Testis (tissue), 3 donors: ENCODE measurements around the gene CD163L1. TPM values are rescaled to one million over a fixed set of nuclear protein-coding genes. Genes with fewer than 3 reads are reported as not detected.

Experiments used
- DNase-seq: peaks from one replicate; pipeline ENCODE4 v3.0.0-alpha.2; 2019
- H3K27ac ChIP-seq, 2 donors: fragments of 200-600 bp; sonication (generic); one replicate each; pipeline ENCODE4 v1.5.1; 2019
- H3K27me3 ChIP-seq: fragments of 200-600 bp; sonication (generic); one replicate; pipeline ENCODE4 v1.5.1; 2019
- H3K36me3 ChIP-seq: fragments of 200-600 bp; sonication (generic); one replicate; pipeline ENCODE4 v1.5.1; 2017; ENCODE audit warnings: low read depth; ENCODE audit errors: missing control alignments
- H3K4me1 ChIP-seq: fragments of 200-600 bp; sonication (generic); one replicate; pipeline ENCODE4 v1.5.1; 2019
- H3K4me3 ChIP-seq, 2 donors: fragments of 200-600 bp; sonication (generic); one replicate each; pipeline ENCODE4 v1.5.1; 2017 to 2019
- H3K9me3 ChIP-seq: fragments of 200-600 bp; sonication (generic); one replicate; pipeline ENCODE4 v1.5.1; 2017
- POLR2A ChIP-seq: fragments of 450-650 bp; IDR thresholded peaks from one replicate; pipeline ENCODE4 v1.6.1; 2017; ENCODE audit warnings: antibody characterized with exemption, mild to moderate bottlenecking, moderate library complexity
- WGBS, 2 donors: methylation state at CpG; one replicate each; pipeline ENCODE4 v1.1.5; 2018; 5-methylcytosine and 5-hydroxymethylcytosine counted together
- intact Hi-C: fragments of 100-400 bp; cut with DNase I; formaldehyde crosslinking; loops from one replicate; pipeline ENCODE4 v1.15.1; 2023; ENCODE audit warnings: low total_unique reads
- polyA plus RNA-seq: library from polyadenylated mRNA; stranded (reverse); fragments of 350-450 nt; fragmentation: Illumina TruSeq; extraction: RNeasy Lipid Tissue Mini Kit (QIAGEN cat#74804); gene quantifications from one replicate; pipeline ENCODE4 v1.2.3, GENCODE V29; 2014; ENCODE audit warnings: low read depth, low replicate concordance; ENCODE audit not compliant: insufficient read depth
- total RNA-seq, 2 donors: library from RNA; depleted of rRNA; stranded (reverse); fragments of >200 nt; gene quantifications; one replicate each; pipeline ENCODE4 v1.2.3, GENCODE V29; 2016
- TF ChIP-seq, protein P1 (sequence below), 3 experiments: fragments of 450-650 bp in 2 of 3; fragments of 200-600 bp in 1 of 3; sonication (generic) in 1 of 3; IDR thresholded peaks; one replicate each; pipeline ENCODE4 v1.5.1; 2016 to 2019; ENCODE audit warnings: antibody characterized with exemption in 3 of 3, mild to moderate bottlenecking in 2 of 3, moderate library complexity in 1 of 3

Gene CD163L1
- total and polyA plus RNA-seq, 3 donors from 2014 or later = 8.8 to 24.6 (median 14.1) TPM

GRCh38 chr12:7403466-7403865, 40.5 kb downstream of the CD163L1 start:
- TF ChIP-seq, protein P1, sequence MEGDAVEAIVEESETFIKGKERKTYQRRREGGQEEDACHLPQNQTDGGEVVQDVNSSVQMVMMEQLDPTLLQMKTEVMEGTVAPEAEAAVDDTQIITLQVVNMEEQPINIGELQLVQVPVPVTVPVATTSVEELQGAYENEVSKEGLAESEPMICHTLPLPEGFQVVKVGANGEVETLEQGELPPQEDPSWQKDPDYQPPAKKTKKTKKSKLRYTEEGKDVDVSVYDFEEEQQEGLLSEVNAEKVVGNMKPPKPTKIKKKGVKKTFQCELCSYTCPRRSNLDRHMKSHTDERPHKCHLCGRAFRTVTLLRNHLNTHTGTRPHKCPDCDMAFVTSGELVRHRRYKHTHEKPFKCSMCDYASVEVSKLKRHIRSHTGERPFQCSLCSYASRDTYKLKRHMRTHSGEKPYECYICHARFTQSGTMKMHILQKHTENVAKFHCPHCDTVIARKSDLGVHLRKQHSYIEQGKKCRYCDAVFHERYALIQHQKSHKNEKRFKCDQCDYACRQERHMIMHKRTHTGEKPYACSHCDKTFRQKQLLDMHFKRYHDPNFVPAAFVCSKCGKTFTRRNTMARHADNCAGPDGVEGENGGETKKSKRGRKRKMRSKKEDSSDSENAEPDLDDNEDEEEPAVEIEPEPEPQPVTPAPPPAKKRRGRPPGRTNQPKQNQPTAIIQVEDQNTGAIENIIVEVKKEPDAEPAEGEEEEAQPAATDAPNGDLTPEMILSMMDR (IDR thresholded peaks at IDR 0.05) = no peak
- no peak for TF ChIP-seq POLR2A
- H3K36me3 ChIP-seq = no peaks in the 10 kb centered on the region
- no peak overlapping the region for H3K4me3 ChIP-seq
- H3K27ac ChIP-seq = no peak overlapping the region
- WGBS, 2 donors = 91 to 92% methylated on average over 7 of the region's 7 CpGs
- no peaks in the 10 kb centered on the region for H3K9me3 ChIP-seq
- no peak for DNase-seq
- intact Hi-C loops = no loop called here
- no peaks in the 10 kb centered on the region for H3K27me3 ChIP-seq
- no peaks in the 10 kb centered on the region for H3K4me1 ChIP-seq

GRCh38 chr12:7399089-7399488, 44.9 kb downstream of the CD163L1 start:
- intact Hi-C loops = no loop called here
- 97 to 100% methylated on average over 1 of the region's 1 CpG for WGBS, 2 donors
- Histone ChIP-seq H3K27me3 (no peaks in the 10 kb centered on the region), H3K36me3 (no peaks in the 10 kb centered on the region), H3K27ac (no peak overlapping the region), H3K4me1 (no peaks in the 10 kb centered on the region), H3K4me3 (no peak overlapping the region), H3K9me3 (no peaks in the 10 kb centered on the region)
- no peak for DNase-seq
- TF ChIP-seq POLR2A = no peak
- TF ChIP-seq, protein P1 (IDR thresholded peaks at IDR 0.05) = no peak

DNA sequence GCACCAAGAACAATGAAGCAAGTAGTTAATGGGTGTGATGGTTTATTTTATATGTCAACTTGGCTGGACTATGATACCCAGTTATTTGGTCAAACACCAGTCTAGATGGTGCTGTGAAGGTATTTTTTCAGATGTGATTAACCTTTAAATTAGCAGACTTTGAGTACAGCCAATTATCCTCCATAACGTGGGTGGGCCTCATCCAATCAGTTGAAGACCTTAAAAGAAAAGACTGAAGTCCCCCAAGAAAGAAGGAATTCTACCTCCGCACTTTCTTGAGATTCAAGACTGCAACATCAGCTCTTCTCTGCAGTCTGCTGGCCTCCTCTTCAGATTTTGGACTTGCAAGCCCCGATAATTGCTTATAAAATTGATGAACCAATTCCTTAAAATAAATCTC, 47.5 kb downstream of the CD163L1 start:
- intact Hi-C loops = no loop called here
- no peak for DNase-seq
- 81 to 87% methylated on average over 3 of the region's 3 CpGs for WGBS, 2 donors

DNA sequence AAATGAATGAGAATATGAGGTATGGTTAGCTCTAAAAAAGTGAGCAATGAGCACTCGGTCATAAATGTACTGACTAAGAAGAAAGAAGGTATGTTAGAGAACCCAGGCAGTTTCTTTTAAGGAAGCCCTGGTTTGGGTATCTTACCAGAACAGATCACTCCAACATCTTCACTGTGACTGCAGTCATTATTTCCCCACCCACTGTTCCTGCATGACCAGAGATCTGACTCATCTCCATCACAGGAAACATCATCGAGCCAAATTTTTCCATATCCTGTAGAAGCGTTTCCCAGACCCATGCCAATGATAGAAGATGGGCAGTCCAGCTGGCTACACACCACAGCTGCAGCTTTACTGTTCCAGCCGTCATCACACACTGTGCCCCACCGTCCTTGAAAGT, 48.0 kb downstream of the CD163L1 start:
- WGBS, 2 donors = 89 to 90% methylated on average over 5 of the region's 5 CpGs
- no peaks in the 10 kb centered on the region for H3K9me3 ChIP-seq
- no peaks in the 10 kb centered on the region for H3K27me3 ChIP-seq
- TF ChIP-seq, protein P1 (IDR thresholded peaks at IDR 0.05) = no peak
- no peak for TF ChIP-seq POLR2A
- H3K36me3 ChIP-seq = no peaks in the 10 kb centered on the region
- intact Hi-C loops = no loop called here
- no peaks in the 10 kb centered on the region for H3K4me1 ChIP-seq
- DNase-seq = no peak
- H3K4me3 ChIP-seq = no peak overlapping the region
- no peak overlapping the region for H3K27ac ChIP-seq

More for the DNA sequence above, 47.5 kb downstream of the CD163L1 start:
- no peak for TF ChIP-seq POLR2A
- TF ChIP-seq, protein P1 (IDR thresholded peaks at IDR 0.05) = no peak
- no peaks in the 10 kb centered on the region for H3K4me1 ChIP-seq
- H3K27ac ChIP-seq = no peak overlapping the region
- H3K4me3 ChIP-seq = no peak overlapping the region
- H3K36me3 ChIP-seq = no peaks in the 10 kb centered on the region
- no peaks in the 10 kb centered on the region for H3K9me3 ChIP-seq
- H3K27me3 ChIP-seq = no peaks in the 10 kb centered on the region

- Histone ChIP-seq H3K27ac (no peak overlapping the region), H3K4me3 (no peak overlapping the region), H3K36me3 (no peaks in the 10 kb centered on the region), H3K27me3 (no peaks in the 10 kb centered on the region), H3K4me1 (no peaks in the 10 kb centered on the region), H3K9me3 (no peaks in the 10 kb centered on the region)
- DNase-seq = no peak
- WGBS, 2 donors = 80 to 85% methylated on average over 1 of the region's 1 CpG
- intact Hi-C loops = no loop called here
- TF ChIP-seq, protein P1 (IDR thresholded peaks at IDR 0.05) = no peak
- TF ChIP-seq POLR2A = no peak
Measured at GRCh38 chr12:7387289-7387688, 56.7 kb downstream of the CD163L1 start.
